A204.1 (cell line): ENCODE data around the gene SCYGR1.
"Not testable (repeated sequence)": the region's sequence is repeated elsewhere in the genome, so short reads cannot be mapped to it uniquely, and the experiment has no call there.

Experiments used
- FAIRE-seq: peaks from 2 replicates; lab custom pipeline; 2012; peaks lifted over from hg19 to GRCh38; lab: Jason Lieb, UNC

SCYGR1 gene, protein sequence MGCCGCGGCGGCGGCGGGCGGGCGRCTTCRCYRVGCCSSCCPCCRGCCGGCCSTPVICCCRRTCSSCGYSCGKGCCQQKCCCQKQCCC

DNA sequence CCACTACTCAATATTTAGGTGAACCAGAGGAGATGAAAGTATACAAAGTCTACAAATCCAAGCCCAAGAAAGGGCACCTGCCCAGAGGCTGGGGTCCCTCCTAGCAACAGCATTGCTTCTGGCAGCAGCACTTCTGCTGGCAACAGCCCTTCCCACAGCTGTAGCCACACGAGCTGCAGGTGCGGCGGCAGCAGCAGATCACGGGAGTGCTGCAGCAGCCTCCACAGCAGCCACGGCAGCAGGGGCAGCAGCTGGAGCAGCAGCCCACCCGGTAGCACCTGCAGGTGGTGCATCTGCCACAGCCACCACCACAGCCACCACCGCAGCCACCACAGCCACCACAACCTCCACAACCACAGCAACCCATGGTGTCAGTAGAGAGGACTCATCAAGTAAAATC lies at the start of gene SCYGR1:
TSS of gene SCYGR1 (minus strand) at position 367 of the 400 bp plus-strand sequence. CDS start at position 367, 0 bp downstream.
- FAIRE-seq: not testable (repeated sequence)

DNA sequence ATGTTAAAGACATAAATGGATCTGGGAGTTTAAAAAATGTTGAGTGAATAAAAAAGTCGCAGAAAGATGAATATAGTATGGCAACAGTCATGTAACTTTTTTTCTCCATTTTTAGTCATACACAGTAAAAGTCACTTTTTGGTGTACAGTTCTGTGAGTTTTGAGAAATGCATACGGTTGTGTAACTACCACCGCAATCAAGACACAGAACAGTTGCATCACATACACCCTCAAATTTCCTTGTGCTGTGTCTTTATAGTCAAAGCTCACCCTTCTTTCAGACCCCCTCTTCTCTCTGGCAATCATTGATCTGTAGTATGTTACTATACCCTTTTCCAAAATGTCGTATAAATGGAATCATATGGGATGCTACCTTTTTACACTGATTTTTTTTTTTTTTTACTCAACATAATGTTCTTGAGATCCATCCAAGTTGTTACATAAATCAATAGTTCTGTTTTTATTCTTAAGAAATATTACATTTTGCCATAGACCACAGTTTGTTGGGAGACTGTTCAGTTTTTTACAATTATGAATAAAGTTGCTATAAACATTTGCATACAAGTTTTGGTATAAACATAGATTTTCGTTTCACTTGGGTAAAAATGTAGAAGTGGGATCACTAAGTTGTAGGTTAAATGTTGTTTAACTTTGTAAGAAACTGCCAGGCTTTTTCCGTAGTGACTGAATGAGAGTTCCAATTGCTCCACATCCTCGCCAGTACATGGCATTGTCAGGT lies 48.9 kb upstream of the SCYGR1 start:
- no peak for FAIRE-seq

DNA sequence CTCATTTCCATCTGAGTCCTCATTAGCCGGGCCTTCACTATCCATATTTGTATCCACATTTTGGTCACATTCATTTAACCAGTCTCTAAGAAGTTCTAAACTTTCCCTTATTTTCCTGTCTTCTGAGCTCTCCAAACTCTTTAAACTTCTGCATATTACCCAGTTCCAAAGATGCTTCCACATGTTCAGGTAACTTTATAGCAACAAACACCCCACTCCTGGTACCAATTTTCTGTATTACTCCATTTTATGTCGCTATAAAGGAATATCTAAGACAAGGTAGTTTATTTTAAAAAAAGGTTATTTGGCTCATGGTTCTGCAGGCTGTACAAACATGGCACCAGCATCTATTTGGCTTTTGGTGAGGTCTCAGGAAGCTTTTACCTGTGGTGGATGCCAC lies 45.4 kb upstream of the SCYGR1 start:
- no peak for FAIRE-seq

DNA sequence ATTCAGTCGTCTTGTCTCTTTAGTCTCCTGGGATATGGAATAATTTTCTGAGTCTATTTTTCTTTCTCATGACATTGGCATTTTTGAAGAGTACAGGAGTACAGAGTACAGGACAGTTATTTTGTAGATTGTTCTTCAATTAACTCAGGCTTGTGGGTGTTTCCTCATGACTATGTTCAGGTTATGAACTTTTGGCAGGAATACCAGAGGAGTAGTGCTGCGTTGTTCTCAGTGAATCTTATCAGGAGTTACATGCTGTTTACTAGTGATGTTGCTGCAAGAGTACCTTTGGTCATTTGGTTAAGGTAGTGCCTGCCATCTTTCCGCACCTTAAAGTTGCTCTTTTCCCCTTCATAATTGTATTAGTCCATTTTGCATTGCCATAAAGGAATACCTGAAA lies 42.9 kb upstream of the SCYGR1 start:
- FAIRE-seq: no peak

DNA sequence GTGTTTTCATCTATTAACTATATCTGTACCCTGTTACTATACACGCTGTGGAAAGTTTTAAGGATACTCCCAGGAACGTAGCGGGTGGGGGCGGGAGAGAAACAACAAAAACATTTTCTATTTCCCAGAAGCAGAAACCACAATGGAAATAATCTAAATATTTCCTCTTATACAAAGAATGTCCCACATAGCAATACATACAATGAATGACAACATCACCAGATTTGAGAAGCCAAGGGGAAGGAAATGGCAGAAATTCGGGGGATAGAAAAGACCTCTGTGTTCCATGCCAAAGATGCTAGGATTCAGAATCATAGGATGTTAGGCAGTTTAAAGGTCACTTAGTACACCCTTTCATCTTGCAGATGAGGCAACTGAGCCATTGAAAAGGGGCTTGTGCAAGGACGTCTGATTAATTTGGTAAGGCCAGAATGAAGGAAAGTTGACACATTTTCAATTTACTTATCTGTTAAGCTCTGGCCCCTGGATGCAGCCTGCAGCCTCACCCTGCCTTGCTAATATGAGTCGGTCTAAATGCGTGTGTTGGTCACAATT lies 41.1 kb upstream of the SCYGR1 start:
- FAIRE-seq: no peak

DNA sequence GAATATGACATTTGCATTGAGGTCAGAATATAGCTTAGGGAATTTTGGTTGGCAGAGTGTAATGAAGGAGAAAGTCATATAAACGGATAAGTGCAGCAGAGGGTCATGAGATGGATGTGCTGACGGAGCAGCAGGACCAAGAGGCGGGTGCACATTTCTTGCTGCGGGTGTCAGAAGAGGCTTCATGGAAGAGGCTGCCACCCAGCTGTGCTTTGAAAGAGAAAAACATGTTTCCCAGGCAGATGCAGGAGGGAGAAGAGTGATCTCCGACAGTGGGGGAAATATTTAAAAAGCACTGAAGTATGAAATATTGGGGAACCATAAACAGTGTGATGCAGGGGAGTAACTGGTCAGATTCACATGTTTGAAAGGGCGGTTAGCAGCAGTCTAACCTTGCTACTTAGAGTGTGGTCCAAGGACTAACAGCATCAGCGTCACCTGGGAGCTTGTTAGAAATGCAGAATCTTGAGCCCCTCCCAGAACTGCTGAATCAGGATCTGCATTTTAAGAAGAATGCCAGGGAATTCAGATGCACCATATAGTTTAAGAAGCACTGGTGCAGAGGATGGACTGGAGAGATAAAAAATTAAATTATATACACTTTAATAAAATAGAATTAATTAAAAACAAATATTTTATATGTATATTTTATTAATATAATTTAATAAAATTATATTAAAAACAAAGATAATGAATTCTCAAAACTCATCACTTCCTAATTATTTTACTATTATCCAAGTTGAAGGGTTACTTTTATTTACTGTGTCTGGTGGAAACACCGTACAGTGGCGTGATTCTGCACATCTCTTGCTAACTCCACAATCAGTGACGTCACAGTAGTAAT lies 36.1 kb upstream of the SCYGR1 start:
- FAIRE-seq: no peak

DNA sequence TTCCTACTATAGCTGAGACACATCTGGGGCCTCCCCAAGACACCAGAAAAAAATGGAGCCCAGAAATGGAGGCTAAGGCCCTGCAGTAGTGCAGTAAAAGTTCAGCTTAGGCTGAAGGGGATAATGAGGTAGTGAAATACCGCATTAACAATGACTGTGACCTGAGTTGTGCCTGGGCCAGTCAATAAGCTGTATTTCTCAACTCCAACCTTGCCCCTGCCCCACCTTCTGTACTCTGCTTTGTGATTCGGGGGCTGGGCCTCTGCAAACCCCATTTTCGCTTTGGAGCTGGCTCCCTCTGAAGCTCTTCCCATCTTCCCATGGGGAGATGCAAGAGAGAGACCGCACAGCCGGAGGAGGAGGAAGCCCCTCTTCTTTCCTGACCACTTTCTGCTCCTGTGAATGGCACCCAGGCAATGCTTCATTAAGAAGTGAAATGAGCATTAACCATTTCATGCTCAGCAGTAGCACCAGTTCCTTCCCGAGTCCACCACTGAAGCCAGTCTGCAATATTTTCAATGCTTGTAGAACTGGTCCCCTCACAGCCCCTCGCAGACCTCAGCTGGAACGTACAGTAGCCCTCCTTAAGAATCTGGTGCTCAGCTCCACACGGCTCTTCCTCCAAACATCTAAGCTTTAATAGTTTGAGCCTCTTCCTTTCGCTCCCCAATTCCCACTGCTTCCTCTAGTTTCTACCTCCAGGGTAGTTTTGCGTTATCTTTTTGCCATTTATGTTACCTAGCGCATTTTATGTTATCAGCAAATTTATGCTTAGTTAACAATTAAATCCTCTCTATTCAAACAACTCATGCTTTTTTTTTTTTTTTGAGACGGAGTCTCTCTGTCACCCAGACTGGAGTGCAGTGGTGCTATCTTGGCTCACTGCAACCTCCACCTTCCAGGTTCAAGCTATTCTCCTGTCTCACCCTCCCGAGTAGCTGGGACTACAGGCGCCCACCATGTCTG lies 32.6 kb upstream of the SCYGR1 start:
- FAIRE-seq: no peak

DNA sequence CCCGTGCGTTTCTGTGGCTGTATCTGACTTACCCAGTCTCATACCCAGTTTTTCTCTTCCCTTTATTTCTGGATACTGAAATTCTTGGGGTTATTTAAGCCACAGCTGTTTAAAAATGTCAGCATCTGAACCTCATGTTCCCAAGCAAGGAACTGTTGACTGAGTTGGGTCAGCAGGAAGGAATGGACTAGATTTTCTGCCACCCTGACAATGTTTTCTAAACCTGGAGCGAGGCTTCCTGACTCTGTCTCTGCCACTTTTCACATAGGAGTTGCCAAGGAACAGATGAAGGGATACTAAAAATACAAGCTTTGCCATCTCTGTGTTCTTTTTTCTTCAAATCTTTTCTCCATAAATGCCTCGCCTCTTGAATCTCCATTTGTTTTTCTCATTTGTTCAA lies 29.0 kb upstream of the SCYGR1 start:
- no peak for FAIRE-seq

DNA sequence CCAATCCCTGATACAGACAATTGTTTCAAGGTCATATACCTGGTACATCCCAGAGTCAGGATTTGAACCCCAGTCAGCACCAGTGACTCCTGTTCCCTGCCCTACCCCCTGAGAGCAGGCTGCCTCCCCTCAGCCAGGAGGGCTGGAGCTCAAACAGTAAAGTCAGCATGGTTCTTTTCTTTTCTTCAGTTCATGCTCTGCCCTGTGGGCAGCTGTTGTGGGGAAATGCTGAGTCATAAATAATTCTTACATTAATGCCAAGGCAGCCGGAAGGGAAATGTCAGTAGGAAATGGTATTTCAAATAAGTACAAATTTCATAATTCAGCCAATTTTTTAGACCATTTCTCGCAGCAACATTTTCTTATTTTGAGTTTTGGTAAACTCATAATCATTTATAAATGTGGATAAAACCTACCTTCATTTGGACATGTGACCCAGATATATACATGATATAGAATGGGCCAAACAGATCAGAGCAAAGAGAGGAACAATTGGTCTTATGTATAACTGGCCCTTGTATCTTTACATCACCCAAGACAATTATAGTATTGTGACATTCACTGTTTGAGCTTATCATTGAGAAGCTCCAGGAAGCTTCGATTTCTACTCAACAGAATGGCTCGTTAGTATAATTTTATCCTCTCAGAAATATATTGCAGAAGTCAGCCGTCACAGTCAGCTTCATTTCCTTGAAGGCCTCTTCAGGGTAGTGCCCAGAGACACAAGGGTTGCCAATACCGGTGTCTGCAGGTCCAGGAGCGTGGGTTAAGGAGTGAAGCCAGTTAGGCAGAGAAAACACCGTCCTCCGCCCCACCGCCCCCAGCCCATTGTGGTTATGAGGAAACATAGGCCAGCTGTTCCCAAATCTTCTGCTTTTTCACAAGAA lies 28.0 kb upstream of the SCYGR1 start:
- no peak for FAIRE-seq

DNA sequence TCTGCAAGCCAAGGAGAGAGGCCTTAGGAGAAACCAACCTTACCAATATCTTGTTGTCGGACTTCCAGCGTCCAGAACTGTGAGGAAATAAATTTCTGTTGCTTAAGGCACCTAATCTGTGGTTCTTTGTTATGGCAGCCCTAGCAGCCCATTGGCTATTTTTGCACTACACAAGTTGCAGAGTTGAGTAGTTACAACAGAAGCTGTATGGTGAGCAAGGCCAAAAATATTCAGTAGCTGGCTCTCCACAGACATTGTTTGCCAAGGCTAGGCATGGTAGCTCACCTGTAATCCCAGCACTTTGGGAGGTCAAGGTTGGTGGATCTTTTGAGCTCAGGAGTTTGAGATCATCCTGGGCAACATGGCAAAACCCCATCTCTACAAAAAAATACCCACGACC lies 27.1 kb upstream of the SCYGR1 start:
- no peak for FAIRE-seq

DNA sequence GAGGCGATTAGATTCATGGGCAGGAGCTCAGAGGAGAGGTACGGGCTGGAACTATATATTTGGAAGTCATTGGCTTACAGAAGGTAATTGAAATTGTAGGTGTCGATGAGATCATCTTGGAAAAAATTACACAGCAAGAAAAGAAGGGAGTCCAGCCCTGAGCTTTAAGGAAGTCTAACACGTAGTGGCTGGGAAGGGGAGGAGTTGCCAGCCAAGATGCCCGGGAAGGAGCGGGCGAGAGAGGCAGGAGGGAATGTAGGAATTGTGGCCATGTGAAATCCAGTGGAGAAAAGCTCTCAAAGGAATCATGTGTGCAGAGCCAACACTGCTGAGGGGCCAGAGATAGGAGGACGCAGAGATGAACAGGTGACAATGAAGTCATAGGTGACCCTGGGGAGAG lies 25.6 kb upstream of the SCYGR1 start:
- FAIRE-seq: no peak

DNA sequence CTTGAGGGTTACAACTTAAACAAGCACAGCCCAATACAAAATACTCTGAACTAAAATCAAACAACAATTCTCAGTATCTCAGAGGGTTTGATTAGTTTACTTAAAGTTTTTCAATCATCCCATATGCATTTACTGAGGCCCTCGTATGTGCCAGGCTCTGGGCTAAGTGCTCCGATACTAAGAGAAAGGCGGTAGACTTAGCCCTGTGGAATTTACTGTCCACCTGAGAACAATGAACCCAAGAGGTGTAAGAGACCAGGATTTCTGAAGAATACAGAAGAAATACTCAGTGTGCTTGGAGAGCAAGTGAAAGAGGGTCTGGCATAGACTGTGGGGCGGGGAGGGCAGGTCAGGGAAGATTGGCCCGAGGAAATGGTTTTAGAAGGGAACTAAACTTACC lies 25.1 kb upstream of the SCYGR1 start:
- no peak for FAIRE-seq

DNA sequence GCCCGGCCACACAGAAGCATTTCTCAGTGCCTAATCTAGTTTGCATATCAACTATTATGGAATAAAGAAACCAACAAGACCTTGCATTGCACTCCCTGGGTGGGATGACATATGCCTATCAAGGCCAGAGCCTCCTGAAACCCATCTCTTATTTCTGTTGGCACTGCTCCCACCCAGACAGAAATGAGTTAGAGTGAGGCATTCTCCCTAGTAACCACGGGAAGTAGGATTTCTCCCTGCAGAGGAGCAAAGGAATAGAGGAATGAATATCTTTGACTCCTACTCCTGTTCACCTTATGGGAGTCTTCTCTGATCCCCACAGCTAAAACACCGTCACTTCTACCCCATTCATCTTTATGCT lies 24.2 kb upstream of the SCYGR1 start:
- no peak for FAIRE-seq

DNA sequence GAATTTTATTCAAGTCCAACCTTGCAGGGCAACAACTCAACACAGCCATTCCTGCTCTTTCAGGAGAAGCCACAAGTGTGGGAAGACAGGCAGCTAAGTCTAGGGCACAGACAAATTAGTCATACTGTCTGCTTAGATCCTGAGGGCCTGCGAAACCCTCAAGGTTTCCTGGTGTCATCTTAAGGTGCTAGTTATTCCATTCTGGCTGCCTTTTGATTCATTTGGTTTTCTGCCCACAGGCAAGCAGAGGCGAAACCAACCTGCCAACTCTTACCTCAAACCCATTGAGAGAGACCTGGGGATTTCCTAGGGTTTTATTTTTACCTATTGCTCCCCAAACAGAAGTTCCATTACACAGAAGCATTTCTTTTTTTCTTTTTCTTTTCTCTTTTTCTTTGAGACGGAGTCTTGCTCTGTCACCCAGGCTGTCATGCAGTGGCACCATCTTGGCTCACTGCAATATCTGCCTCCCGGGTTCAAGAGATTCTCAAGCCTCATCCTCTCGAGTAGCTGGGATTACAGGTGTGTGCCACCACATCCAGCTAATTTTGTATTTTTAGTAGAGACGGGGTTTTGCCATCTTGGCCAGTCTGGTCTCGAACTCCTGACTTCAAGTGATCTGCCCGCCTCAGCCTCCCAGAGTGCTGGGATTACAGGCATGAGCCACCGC lies 23.7 kb upstream of the SCYGR1 start:
- no peak for FAIRE-seq

DNA sequence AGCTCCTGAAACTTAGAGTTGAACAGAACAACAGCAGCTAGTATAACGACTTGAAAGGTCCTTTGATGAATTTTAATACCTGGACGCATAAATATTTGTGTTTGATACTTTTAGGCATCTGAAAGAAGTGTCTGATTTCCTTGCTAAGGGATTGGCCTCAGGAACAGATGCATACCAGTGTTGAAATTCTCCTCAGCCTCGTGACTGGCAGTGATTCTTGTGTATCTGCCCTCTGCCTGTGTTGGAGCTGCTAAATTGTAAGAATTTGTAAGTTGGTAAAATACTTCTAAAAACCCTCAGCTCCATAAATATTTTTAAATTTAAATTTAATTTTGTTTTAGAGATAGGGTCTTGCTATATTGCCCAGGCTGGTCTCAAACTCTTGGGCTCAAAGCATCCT lies 22.4 kb upstream of the SCYGR1 start:
- FAIRE-seq: no peak

DNA sequence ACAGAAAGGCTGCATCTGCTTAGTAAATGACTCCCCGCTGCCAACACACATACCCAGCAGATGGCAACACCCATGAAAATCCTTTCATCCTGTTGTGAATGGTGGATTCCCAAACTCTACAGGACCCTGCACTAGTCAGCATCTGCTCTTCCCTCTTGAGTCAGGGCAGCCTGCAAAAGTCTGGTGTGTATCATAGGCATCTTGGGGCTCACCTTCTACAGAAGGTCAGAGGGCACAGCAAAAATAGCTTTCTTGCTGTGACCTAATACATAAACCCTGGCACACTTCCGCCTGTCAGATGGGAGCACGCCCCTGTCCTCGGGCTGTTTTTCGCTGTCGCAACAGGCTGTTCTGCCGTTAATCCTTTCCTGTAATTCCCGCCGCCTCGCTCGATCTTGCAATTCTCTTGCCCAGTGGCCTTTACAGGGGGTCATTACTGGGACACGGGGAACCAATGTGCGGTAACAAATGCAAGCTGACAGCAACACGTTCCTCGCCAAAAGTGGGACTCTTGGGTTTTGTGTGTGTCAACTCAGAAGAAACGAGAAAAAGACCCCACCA lies 19.9 kb upstream of the SCYGR1 start:
- no peak for FAIRE-seq

DNA sequence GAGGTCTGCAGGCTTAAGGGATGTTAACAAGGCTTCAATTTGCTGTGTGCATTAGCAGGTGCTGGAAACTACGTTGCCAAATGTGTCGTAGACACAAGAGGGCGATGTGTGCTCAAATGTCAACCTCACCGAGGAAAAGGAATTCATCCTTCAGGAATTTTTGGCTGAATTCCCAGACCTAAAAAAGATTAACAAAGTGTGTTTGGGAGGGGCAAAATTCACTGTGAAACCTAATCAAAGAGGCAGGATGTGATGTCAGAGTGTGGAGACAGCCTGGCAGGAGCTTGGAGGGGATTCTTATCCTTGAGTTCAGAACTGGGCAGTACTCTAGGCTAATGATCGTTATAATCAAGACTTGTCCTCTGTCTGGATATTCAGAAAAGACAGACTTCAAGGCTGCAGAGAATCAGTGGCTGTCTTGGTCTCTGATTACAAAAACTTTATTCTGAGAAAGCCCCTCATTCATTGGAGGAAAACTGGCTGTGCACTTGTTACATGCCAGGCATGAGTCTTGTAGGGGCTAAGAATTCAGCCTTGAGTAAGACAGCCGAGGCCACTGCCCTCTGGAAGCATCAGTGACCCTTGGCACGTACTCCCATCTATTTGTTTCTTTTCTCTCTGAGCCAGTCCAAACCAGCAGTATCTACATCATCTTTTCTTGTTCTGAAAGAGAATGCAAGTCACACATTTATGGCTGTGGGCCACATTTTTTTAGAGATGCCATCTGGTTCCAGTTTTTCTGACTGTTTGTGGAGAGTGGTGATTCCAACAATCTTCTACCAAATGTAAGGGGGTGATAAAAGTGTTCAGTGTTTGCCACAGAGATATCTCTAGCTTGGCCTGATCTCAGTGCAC lies 18.7 kb upstream of the SCYGR1 start:
- peak; percentile 76 for FAIRE-seq

DNA sequence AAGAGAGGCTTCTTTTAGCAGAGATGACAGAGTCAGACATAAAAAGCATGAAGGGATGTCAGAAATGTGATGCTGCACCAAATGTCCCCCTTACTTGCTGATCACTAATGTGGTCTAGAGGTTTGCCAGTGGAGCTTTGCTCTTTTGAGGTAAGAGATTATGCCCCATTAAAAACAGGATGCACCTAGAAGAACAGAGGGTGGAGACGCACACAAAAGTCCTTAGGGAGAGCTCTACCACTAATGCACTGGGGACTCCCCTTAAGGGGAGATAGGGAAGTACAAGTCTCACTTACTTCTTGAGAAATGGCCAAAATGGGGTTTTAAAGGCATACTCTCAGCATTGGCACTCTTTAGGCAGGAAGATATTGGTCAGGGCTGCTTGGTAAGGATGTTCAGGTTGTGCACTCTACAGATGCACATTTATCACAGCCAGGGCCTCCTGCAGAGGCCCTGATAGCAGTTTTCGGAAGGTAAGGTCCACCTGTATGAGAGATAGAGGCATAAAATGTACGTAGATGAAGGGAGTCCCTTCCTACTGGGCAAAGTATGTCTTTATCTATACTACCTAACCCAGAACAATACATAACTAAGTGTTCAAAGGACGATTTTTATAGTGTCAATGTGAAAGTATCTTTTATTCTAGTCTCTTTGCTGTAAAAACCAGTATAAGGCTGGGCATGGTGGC lies 17.0 kb upstream of the SCYGR1 start:
- no peak for FAIRE-seq

DNA sequence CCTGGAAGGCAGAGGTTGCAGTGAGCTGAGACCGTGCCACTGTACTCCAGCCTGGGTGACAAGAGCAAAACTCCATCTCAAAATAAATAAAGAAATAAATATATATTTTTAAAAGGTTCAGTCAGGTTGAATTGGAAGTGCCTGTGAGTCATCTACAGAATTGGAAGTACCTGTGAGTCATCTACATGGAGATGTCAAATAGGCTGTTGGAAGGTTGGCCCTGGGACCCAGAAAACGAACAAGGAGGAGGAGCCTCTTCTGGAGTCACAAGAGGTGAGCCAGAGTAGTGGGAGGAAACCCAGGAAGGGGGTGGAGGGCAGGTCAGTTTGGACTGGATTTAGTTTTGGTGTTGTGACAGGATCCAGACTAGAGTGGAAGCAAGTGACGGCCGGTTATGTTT lies 15.2 kb upstream of the SCYGR1 start:
- FAIRE-seq: no peak
